Neutrophil (primary cell): ENCODE measurements around the gene SH3RF1.
"Not testable (repeated sequence)": the region's sequence is repeated elsewhere in the genome, so short reads cannot be mapped to it uniquely, and the experiment has no call there.

ENCODE experiments used
- H3K27ac ChIP-seq: fragments of 200-600 bp; sonication (generic); 2 replicates; pipeline ENCODE4 v1.5.1; 2016; ENCODE audit warnings: mild to moderate bottlenecking, moderate library complexity
- H3K27me3 ChIP-seq: fragments of 200-600 bp; sonication (generic); 2 replicates; pipeline ENCODE4 v1.6.0; 2016; ENCODE audit warnings: mild to moderate bottlenecking
- H3K36me3 ChIP-seq: fragments of 200-600 bp; sonication (generic); 2 replicates; pipeline ENCODE4 v1.5.1; 2017
- H3K4me1 ChIP-seq, 2 experiments: fragments of 200-600 bp in 1 of 2; sonication (generic) in 1 of 2; 1 replicate in 1 of 2; 2 replicates in 1 of 2; pipeline versions ENCODE4 v1.5.1 to v1.6.1; 2013 to 2016; ENCODE audit warnings: low read depth in 1 of 2, low read length in 1 of 2, mild to moderate bottlenecking in 1 of 2, moderate library complexity in 1 of 2; ENCODE audit not compliant: control insufficient read depth in 1 of 2, insufficient read depth in 1 of 2
- H3K4me3 ChIP-seq, 2 experiments: fragments of 200-600 bp in 1 of 2; sonication (generic) in 1 of 2; 1 replicate in 1 of 2; 2 replicates in 1 of 2; pipeline ENCODE4 v1.5.1; 2013 to 2016; ENCODE audit warnings: low read depth in 1 of 2, low read length in 1 of 2, mild to moderate bottlenecking in 1 of 2, moderate library complexity in 1 of 2
- H3K9me3 ChIP-seq: fragments of 200-600 bp; sonication (generic); 2 replicates; pipeline ENCODE4 v1.5.1; 2016
- CTCF ChIP-seq: fragments of 200-600 bp; sonication (generic); IDR thresholded peaks from 2 replicates; pipeline ENCODE4 v1.5.1; 2016; ENCODE audit warnings: antibody characterized with exemption

SH3RF1 gene

GRCh38 chr4:169282429-169283113, 11.8 kb upstream of the SH3RF1 start:
- no peak for TF ChIP-seq CTCF
- no peaks in the 10 kb centered on the region for H3K9me3 ChIP-seq
- no peak overlapping the region for H3K4me3 ChIP-seq
- H3K36me3 ChIP-seq: no peaks in the 10 kb centered on the region
- no peaks in the 10 kb centered on the region for H3K27me3 ChIP-seq
- H3K27ac ChIP-seq: no peak overlapping the region
- H3K4me1 ChIP-seq: peaks cover 9 to 11% of the 10 kb centered on the region in 2 experiments

- Histone ChIP-seq H3K4me1 (no peaks in the 10 kb centered on the region), H3K9me3 (no peaks in the 10 kb centered on the region), H3K27me3 (peaks cover 23% of the 10 kb centered on the region), H3K36me3 (no peaks in the 10 kb centered on the region), H3K4me3 (no peak overlapping the region), H3K27ac (no peak overlapping the region)
- TF ChIP-seq CTCF: no peak
These were observed 8.4 kb upstream of the SH3RF1 start for GRCh38 chr4:169279108-169279507.

- Histone ChIP-seq H3K4me1 (no peaks in the 10 kb centered on the region), H3K27me3 (peaks cover 27% of the 10 kb centered on the region), H3K36me3 (no peaks in the 10 kb centered on the region), H3K27ac (no peak overlapping the region), H3K9me3 (no peaks in the 10 kb centered on the region), H3K4me3 (no peak overlapping the region)
- no peak for TF ChIP-seq CTCF
These were observed 7.9 kb upstream of the SH3RF1 start for GRCh38 chr4:169278624-169279023.

- H3K36me3 ChIP-seq, H3K4me3 ChIP-seq, H3K27ac ChIP-seq, H3K9me3 ChIP-seq, H3K4me1 ChIP-seq: not testable (repeated sequence)
- peaks cover 34% of the 10 kb centered on the region for H3K27me3 ChIP-seq
These were observed 7.1 kb upstream of the SH3RF1 start for GRCh38 chr4:169277838-169278237.

GRCh38 chr4:169275180-169275579, 4.4 kb upstream of the SH3RF1 start:
- H3K36me3 ChIP-seq: no peaks in the 10 kb centered on the region
- no peak for TF ChIP-seq CTCF
- H3K9me3 ChIP-seq: no peaks in the 10 kb centered on the region
- no peak overlapping the region for H3K27ac ChIP-seq
- H3K4me1 ChIP-seq: peaks cover 6 to 11% of the 10 kb centered on the region in 2 experiments
- H3K27me3 ChIP-seq: peaks cover 61% of the 10 kb centered on the region
- H3K4me3 ChIP-seq: no peak overlapping the region

- Histone ChIP-seq H3K27ac (no peak overlapping the region), H3K27me3 (peaks cover 72% of the 10 kb centered on the region), H3K4me3 (no peak overlapping the region), H3K36me3 (no peaks in the 10 kb centered on the region), H3K9me3 (no peaks in the 10 kb centered on the region), H3K4me1 (peaks cover 16 to 21% of the 10 kb centered on the region in 2 experiments)
- TF ChIP-seq CTCF: no peak
These were observed 3.3 kb upstream of the SH3RF1 start for GRCh38 chr4:169274033-169274432.
